Fibroblast of lung (primary cell): Measurements from ENCODE around the gene ZBTB2.

Source experiments
- EZH2 ChIP-seq: IDR thresholded peaks from 2 replicates; pipeline ENCODE4 v1.5.1; 2012; ENCODE audit warnings: low read length, control low read depth, mild to moderate bottlenecking; ENCODE audit errors: missing control alignments
- TF ChIP-seq, protein P1 (sequence below), 2 donors: IDR thresholded peaks in 1 of 2; conservative IDR thresholded peaks in 1 of 2; 1 replicate in 1 of 2; 2 replicates in 1 of 2; pipeline ENCODE4 v1.5.1; 2011 to 2012; ENCODE audit warnings: low read length in 2 of 2, control low read depth in 1 of 2, inconsistent platforms in 1 of 2, low read depth in 1 of 2, mild to moderate bottlenecking in 1 of 2

DNA sequence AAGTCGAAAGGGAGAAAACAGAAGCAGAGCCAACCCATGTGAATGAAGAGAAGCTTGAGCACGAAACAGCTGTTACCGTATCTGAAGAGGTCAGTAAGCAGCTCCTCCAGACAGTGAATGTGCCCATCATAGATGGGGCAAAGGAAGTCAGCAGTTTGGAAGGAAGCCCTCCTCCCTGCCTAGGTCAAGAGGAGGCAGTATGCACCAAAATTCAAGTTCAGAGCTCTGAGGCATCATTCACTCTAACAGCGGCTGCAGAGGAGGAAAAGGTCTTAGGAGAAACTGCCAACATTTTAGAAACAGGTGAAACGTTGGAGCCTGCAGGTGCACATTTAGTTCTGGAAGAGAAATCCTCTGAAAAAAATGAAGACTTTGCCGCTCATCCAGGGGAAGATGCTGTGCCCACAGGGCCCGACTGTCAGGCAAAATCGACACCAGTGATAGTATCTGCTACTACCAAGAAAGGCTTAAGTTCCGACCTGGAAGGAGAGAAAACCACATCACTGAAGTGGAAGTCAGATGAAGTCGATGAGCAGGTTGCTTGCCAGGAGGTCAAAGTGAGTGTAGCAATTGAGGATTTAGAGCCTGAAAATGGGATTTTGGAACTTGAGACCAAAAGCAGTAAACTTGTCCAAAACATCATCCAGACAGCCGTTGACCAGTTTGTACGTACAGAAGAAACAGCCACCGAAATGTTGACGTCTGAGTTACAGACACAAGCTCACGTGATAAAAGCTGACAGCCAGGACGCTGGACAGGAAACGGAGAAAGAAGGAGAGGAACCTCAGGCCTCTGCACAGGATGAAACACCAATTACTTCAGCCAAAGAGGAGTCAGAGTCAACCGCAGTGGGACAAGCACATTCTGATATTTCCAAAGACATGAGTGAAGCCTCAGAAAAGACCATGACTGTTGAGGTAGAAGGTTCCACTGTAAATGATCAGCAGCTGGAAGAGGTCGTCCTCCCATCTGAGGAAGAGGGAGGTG is 38.7 kb downstream of the ZBTB2 start:
- TF ChIP-seq EZH2: no peak
- TF ChIP-seq, protein P1, sequence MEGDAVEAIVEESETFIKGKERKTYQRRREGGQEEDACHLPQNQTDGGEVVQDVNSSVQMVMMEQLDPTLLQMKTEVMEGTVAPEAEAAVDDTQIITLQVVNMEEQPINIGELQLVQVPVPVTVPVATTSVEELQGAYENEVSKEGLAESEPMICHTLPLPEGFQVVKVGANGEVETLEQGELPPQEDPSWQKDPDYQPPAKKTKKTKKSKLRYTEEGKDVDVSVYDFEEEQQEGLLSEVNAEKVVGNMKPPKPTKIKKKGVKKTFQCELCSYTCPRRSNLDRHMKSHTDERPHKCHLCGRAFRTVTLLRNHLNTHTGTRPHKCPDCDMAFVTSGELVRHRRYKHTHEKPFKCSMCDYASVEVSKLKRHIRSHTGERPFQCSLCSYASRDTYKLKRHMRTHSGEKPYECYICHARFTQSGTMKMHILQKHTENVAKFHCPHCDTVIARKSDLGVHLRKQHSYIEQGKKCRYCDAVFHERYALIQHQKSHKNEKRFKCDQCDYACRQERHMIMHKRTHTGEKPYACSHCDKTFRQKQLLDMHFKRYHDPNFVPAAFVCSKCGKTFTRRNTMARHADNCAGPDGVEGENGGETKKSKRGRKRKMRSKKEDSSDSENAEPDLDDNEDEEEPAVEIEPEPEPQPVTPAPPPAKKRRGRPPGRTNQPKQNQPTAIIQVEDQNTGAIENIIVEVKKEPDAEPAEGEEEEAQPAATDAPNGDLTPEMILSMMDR (conservative IDR thresholded peaks at IDR 0.05 in 1 of 2, IDR thresholded peaks at IDR 0.05 in 1 of 2; ENCODE audit: low read depth in 1 of 2, low read length in 2 of 2): no peak
